Endothelial cell of umbilical vein (primary cell): ENCODE results near the gene CARNS1. TPM values are rescaled to one million over a fixed set of nuclear protein-coding genes. Genes with fewer than 3 reads are reported as not detected.

Experiments
- BruUV-seq: library from RNA; stranded (reverse); fragments of 400-500 nt; replicated peaks from 2 replicates; lab custom pipeline; 2021; lab: Mats Ljungman, UMichigan
- CTCF ChIA-PET: fragments of 300-600, 350-600 bp; sonication (Branson Sonifier 250); formaldehyde crosslinking; loops from one replicate; lab custom pipeline; 2021; ENCODE audit warnings: antibody characterized with exemption, inconsistent platforms; lab: Charles Lee
- POLR2A ChIA-PET: fragments of 300-600, 350-600 bp; sonication (Branson Sonifier 250); formaldehyde crosslinking; loops from one replicate; lab custom pipeline; 2021; ENCODE audit warnings: antibody characterized with exemption, inconsistent platforms; lab: Charles Lee
- DNase-seq: peaks from one replicate; pipeline ENCODE4 v3.0.0-alpha.2; 2011; ENCODE audit warnings: low read depth, low spot score
- FAIRE-seq: peaks from 2 replicates; lab custom pipeline; 2011; peaks lifted over from hg19 to GRCh38; lab: Jason Lieb, UNC
- H2AFZ ChIP-seq: 2 replicates; pipeline ENCODE4 v1.6.0; 2012; ENCODE audit warnings: low read depth, low read length, control low read depth, inconsistent platforms
- H3K27ac ChIP-seq: 2 replicates; pipeline ENCODE4 v1.5.1; 2011; ENCODE audit warnings: low read depth, mild to moderate bottlenecking, control low read depth, low read length, moderate library complexity; ENCODE audit not compliant: insufficient read depth
- H3K27me3 ChIP-seq, 2 experiments: 2 replicates each; pipeline versions ENCODE4 v1.6.0 to v1.6.1; 2011; ENCODE audit warnings: low read length in 2 of 2, mixed read lengths in 1 of 2; ENCODE audit not compliant: control insufficient read depth in 2 of 2, insufficient read depth in 2 of 2
- H3K36me3 ChIP-seq, 2 experiments: 2 replicates in 1 of 2; 3 replicates in 1 of 2; pipeline ENCODE4 v1.5.1; 2011; ENCODE audit warnings: low read length in 2 of 2, mild to moderate bottlenecking in 1 of 2, moderate library complexity in 1 of 2; ENCODE audit not compliant: control insufficient read depth in 2 of 2, insufficient read depth in 2 of 2; ENCODE audit errors: extremely low read depth in 1 of 2
- H3K4me1 ChIP-seq: 3 replicates; pipeline ENCODE4 v1.5.1; 2011; ENCODE audit warnings: mild to moderate bottlenecking, low read length; ENCODE audit not compliant: control insufficient read depth, insufficient read depth; ENCODE audit errors: extremely low read depth
- H3K4me2 ChIP-seq: 2 replicates; pipeline ENCODE4 v1.6.1; 2011; ENCODE audit warnings: low read length, control low read depth, mixed read lengths; ENCODE audit not compliant: insufficient read depth
- H3K4me3 ChIP-seq, 3 experiments: fragments of 200-600 bp in 1 of 3; sonication (generic), shearing (Covaris generic) in 1 of 3; replicated peaks in 1 of 3; 2 replicates each; pipeline ENCODE4 v1.5.1; 2011 to 2016; ENCODE audit warnings: control low read depth in 3 of 3, low read length in 3 of 3, mild to moderate bottlenecking in 2 of 3, inconsistent platforms in 1 of 3, low read depth in 1 of 3, moderate library complexity in 1 of 3; ENCODE audit not compliant: insufficient read depth in 1 of 3
- H3K79me2 ChIP-seq: 2 replicates; pipeline ENCODE4 v1.6.0; 2012; ENCODE audit warnings: low read length, inconsistent platforms; ENCODE audit not compliant: control insufficient read depth, insufficient read depth
- H3K9ac ChIP-seq: replicated peaks from 2 replicates; pipeline ENCODE3; 2011; ENCODE audit warnings: low read length, control low read depth; ENCODE audit not compliant: insufficient read depth; ENCODE audit errors: extremely low read depth
- H3K9me1 ChIP-seq: replicated peaks from 3 replicates; pipeline ENCODE4 v1.6.0; 2011; ENCODE audit warnings: mild to moderate bottlenecking, low read length; ENCODE audit not compliant: control insufficient read depth, insufficient read depth; ENCODE audit errors: extremely low read depth
- H3K9me3 ChIP-seq: replicated peaks from 2 replicates; pipeline ENCODE4 v1.5.1; 2012; ENCODE audit warnings: low read length, inconsistent platforms; ENCODE audit not compliant: control insufficient read depth, insufficient read depth
- H4K20me1 ChIP-seq: replicated peaks from 2 replicates; pipeline ENCODE3; 2011; ENCODE audit warnings: mild to moderate bottlenecking, low read length; ENCODE audit not compliant: control insufficient read depth, insufficient read depth; ENCODE audit errors: extremely low read depth
- CTCF ChIP-seq, 2 donors: IDR thresholded peaks; 1 replicate in 1 of 2; 2 replicates in 1 of 2; pipeline ENCODE4 v1.5.1; 2011; ENCODE audit warnings: low read length in 2 of 2, mild to moderate bottlenecking in 2 of 2, moderate library complexity in 2 of 2, control low read depth in 1 of 2, inconsistent platforms in 1 of 2, low read depth in 1 of 2; ENCODE audit not compliant: insufficient read depth in 1 of 2; ENCODE audit errors: extremely low read depth in 1 of 2
- FOS ChIP-seq: IDR thresholded peaks from 2 replicates; pipeline ENCODE4 v1.6.1; 2011; ENCODE audit warnings: mild to moderate bottlenecking, low read length, moderate library complexity, borderline replicate concordance; ENCODE audit not compliant: insufficient read depth
- dilution Hi-C: fragments of 300-500 bp; cut with MboI; formaldehyde crosslinking; loops from one replicate; pipeline ENCODE4 v1.15.0; 2019; ENCODE audit warnings: low sequenced_read_pairs; ENCODE audit not compliant: extremely low pct_ligation_motif_present
- intact Hi-C: fragments of 100-400 bp; cut with micrococcal nuclease; formaldehyde crosslinking; loops from one replicate; pipeline ENCODE4 v1.10.0; 2022
- polyA plus RNA-seq, 4 experiments: library from polyadenylated mRNA; depleted of rRNA in 3 of 4; stranded (reverse) in 3 of 4; unstranded in 1 of 4; fragments of >200 nt; gene quantifications; 2 replicates each; pipeline versions ENCODE4 v1.2.1 to v1.2.3, GENCODE V29; 2011 to 2012; ENCODE audit warnings: missing spikeins in 1 of 4
- total RNA-seq: library from RNA; stranded (reverse); gene quantifications from 2 replicates; pipeline ENCODE4 v1.2.3, GENCODE V29; 2021

Gene CARNS1
- total and polyA plus RNA-seq, 2 donors (not counting 3 experiments of a cell fraction or from before 2014, with no cell fraction given), result 0.14 to 0.35 TPM

- DNase-seq, result peak; percentile 32
- peak within 1 kb of the TSS; percentile 97 for H2AFZ ChIP-seq
These were observed 36.9 kb downstream of the CARNS1 start, which contains the start of gene GPR152 for GRCh38 chr11:67452141-67452952. Gene GPR152 (minus strand): TSS chr11:67452729. CDS start chr11:67452724, 5 bp downstream.

More at GRCh38 chr11:67452141-67452952, 36.9 kb downstream of the CARNS1 start, which contains the start of gene GPR152:
- no peaks in the 10 kb centered on the region for H3K27me3 ChIP-seq
- no peaks in the 10 kb centered on the region for H3K79me2 ChIP-seq
- H3K36me3 ChIP-seq, result no peaks in the 10 kb centered on the region
- CTCF ChIA-PET, result interaction anchor here (0.7 to 1.4 kb wide), 9 partner anchors 9 to 61 kb away, joined by 3 to 10 read pairs (median 4); partner anchors contain the start of genes AIP, CORO1B, PPP1CA and RAD9A
- POLR2A ChIA-PET, result interaction anchor here (1.5 kb wide), 1 partner anchor 8 kb away, joined by 4 read pairs; no protein-coding TSS in a partner anchor
- no peak within 1 kb of the TSS for H3K9ac ChIP-seq
- intact Hi-C loops (loop anchor here (1.0 kb wide), 1 partner anchor 56 kb away; the partner anchor contains the start of gene CDK2AP2), dilution Hi-C loops (no loop called here)
- H4K20me1 ChIP-seq, result no peaks in the 10 kb centered on the region
- no peaks in the 10 kb centered on the region for H3K9me1 ChIP-seq
- H3K4me2 ChIP-seq, result peak within 1 kb of the TSS; percentile 64
- peak within 1 kb of the TSS in 2 of 3 experiments; percentile 26 to 32 for H3K4me3 ChIP-seq
- no peaks in the 10 kb centered on the region for H3K9me3 ChIP-seq
- no peak within 1 kb of the TSS for H3K27ac ChIP-seq
- BruUV-seq, result no TSS peak
- H3K4me1 ChIP-seq, result peaks cover 7% of the 10 kb centered on the region
- TF ChIP-seq FOS (no peak), CTCF (IDR thresholded peaks at IDR 0.05; ENCODE audit: extremely low read depth in 1 of 2, insufficient read depth in 1 of 2, low read depth in 1 of 2, low read length in 2 of 2) (peak; percentile 17 to 47)
- peak; percentile 85 for FAIRE-seq
